GM12875 (cell line): ENCODE measurements around the gene SOX2.

Experiments
- H3K4me3 ChIP-seq: one replicate; pipeline ENCODE4 v1.5.1; 2011; ENCODE audit warnings: low read depth, low read length, control low read depth
- CTCF ChIP-seq: IDR thresholded peaks from 2 replicates; pipeline ENCODE4 v1.5.1; 2011; ENCODE audit warnings: low read depth, mild to moderate bottlenecking, control low read depth, inconsistent platforms, low read length, moderate library complexity, borderline replicate concordance; ENCODE audit not compliant: insufficient read depth

SOX2 gene

GRCh38 chr3:181711325-181712135 lies at the start of gene SOX2:
TSS of gene SOX2 (plus strand) at chr3:181711925. CDS start at chr3:181712361, 436 bp downstream.
- H3K4me3 ChIP-seq, result peak within 1 kb of the TSS; percentile 41

GRCh38 chr3:181683563-181683962 lies 28.2 kb upstream of the SOX2 start:
- no peak overlapping the region for H3K4me3 ChIP-seq
- TF ChIP-seq CTCF, result no peak

More at GRCh38 chr3:181711325-181712135, at the start of gene SOX2:
- no peak for TF ChIP-seq CTCF

- TF ChIP-seq CTCF, result no peak
- H3K4me3 ChIP-seq, result no peak overlapping the region
These were observed 24.5 kb upstream of the SOX2 start for GRCh38 chr3:181687190-181687589.

GRCh38 chr3:181687731-181688130 lies 24.0 kb upstream of the SOX2 start:
- no peak for TF ChIP-seq CTCF
- no peak overlapping the region for H3K4me3 ChIP-seq

- TF ChIP-seq CTCF, result no peak
- no peak overlapping the region for H3K4me3 ChIP-seq
These were observed 22.2 kb upstream of the SOX2 start for GRCh38 chr3:181689546-181689945.

GRCh38 chr3:181690769-181691168 lies 21.0 kb upstream of the SOX2 start:
- no peak overlapping the region for H3K4me3 ChIP-seq
- TF ChIP-seq CTCF, result no peak

GRCh38 chr3:181691901-181692300 lies 19.8 kb upstream of the SOX2 start:
- no peak overlapping the region for H3K4me3 ChIP-seq
- TF ChIP-seq CTCF, result no peak
